WTC11 (cell line): ENCODE data around the gene NOP9.

ENCODE experiments used
- ETV6 ChIP-seq: sonication (generic); formaldehyde crosslinking; IDR thresholded peaks from 2 replicates; pipeline ENCODE4 v1.8.1; 2022; ENCODE audit warnings: mild to moderate bottlenecking, missing genetic modification reagents
- SMAD4 ChIP-seq: sonication (generic); formaldehyde crosslinking; IDR thresholded peaks from 2 replicates; pipeline ENCODE4 v1.8.0; 2022; ENCODE audit warnings: mild to moderate bottlenecking, missing genetic modification reagents
- SP1 ChIP-seq: sonication (generic); formaldehyde crosslinking; conservative IDR thresholded peaks from 2 replicates; pipeline ENCODE4 v1.8.1; 2022; ENCODE audit warnings: missing genetic modification reagents
- ZNF121 ChIP-seq: sonication (generic); formaldehyde crosslinking; IDR thresholded peaks from 2 replicates; pipeline ENCODE4 v1.8.0; 2023; ENCODE audit warnings: missing genetic modification reagents
- ZNF317 ChIP-seq: sonication (generic); formaldehyde crosslinking; IDR thresholded peaks from 2 replicates; pipeline ENCODE4 v1.8.1; 2023; ENCODE audit warnings: low read depth, mild to moderate bottlenecking, moderate library complexity, missing genetic modification reagents, borderline replicate concordance
- TF ChIP-seq, protein P1 (sequence below): fragments of 200-600 bp; IDR thresholded peaks from 2 replicates; pipeline ENCODE4 v1.8.0; 2022; ENCODE audit warnings: antibody characterized with exemption
- TF ChIP-seq, protein P2 (sequence below): sonication (generic); formaldehyde crosslinking; IDR thresholded peaks from 2 replicates; pipeline ENCODE4 v1.8.1; 2023; ENCODE audit warnings: mild to moderate bottlenecking, missing genetic modification reagents, borderline replicate concordance

DNA sequence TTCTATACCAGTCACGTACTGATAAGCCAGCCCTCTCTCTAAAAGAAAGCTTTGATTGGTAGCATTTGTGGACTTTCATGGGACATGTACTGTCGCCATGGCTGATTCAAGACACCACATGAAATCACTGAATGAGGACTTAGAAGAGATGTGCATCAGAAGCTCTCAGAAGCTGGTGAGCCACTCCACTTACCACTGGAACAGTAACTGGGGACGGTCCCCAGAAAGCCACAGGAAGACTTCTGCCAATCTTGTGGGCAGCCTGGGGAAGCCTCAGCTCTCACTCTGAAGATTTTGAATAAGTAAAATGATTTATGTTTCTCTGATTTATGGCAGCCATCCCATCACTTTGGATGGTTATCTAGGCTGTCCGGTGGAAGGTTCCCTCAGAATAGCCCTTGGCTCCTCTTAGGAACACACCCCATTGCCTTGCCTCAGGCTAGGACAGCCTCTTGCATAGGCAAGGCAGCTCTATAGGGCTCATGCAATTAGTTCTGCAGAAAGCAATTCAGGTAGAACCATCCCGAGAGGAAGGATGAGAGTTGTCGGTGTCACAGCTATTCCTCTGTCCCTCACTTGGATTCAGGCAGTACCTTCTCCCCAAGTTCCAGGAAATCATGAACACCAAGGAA is 9.9 kb upstream of the NOP9 start:
- TF ChIP-seq, protein P1, sequence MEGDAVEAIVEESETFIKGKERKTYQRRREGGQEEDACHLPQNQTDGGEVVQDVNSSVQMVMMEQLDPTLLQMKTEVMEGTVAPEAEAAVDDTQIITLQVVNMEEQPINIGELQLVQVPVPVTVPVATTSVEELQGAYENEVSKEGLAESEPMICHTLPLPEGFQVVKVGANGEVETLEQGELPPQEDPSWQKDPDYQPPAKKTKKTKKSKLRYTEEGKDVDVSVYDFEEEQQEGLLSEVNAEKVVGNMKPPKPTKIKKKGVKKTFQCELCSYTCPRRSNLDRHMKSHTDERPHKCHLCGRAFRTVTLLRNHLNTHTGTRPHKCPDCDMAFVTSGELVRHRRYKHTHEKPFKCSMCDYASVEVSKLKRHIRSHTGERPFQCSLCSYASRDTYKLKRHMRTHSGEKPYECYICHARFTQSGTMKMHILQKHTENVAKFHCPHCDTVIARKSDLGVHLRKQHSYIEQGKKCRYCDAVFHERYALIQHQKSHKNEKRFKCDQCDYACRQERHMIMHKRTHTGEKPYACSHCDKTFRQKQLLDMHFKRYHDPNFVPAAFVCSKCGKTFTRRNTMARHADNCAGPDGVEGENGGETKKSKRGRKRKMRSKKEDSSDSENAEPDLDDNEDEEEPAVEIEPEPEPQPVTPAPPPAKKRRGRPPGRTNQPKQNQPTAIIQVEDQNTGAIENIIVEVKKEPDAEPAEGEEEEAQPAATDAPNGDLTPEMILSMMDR, result no peak
- TF ChIP-seq, protein P2, sequence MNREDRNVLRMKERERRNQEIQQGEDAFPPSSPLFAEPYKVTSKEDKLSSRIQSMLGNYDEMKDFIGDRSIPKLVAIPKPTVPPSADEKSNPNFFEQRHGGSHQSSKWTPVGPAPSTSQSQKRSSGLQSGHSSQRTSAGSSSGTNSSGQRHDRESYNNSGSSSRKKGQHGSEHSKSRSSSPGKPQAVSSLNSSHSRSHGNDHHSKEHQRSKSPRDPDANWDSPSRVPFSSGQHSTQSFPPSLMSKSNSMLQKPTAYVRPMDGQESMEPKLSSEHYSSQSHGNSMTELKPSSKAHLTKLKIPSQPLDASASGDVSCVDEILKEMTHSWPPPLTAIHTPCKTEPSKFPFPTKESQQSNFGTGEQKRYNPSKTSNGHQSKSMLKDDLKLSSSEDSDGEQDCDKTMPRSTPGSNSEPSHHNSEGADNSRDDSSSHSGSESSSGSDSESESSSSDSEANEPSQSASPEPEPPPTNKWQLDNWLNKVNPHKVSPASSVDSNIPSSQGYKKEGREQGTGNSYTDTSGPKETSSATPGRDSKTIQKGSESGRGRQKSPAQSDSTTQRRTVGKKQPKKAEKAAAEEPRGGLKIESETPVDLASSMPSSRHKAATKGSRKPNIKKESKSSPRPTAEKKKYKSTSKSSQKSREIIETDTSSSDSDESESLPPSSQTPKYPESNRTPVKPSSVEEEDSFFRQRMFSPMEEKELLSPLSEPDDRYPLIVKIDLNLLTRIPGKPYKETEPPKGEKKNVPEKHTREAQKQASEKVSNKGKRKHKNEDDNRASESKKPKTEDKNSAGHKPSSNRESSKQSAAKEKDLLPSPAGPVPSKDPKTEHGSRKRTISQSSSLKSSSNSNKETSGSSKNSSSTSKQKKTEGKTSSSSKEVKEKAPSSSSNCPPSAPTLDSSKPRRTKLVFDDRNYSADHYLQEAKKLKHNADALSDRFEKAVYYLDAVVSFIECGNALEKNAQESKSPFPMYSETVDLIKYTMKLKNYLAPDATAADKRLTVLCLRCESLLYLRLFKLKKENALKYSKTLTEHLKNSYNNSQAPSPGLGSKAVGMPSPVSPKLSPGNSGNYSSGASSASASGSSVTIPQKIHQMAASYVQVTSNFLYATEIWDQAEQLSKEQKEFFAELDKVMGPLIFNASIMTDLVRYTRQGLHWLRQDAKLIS (CRISPR knock-in tag), result no peak
- TF ChIP-seq ZNF121 (CRISPR knock-in tag), result no peak
- no peak for TF ChIP-seq SP1 (CRISPR knock-in tag)
- TF ChIP-seq ETV6 (CRISPR knock-in tag), result no peak
- TF ChIP-seq ZNF317 (CRISPR knock-in tag), result no peak
- no peak for TF ChIP-seq SMAD4
